ENCODE data around the gene IGDCC3.

DNA sequence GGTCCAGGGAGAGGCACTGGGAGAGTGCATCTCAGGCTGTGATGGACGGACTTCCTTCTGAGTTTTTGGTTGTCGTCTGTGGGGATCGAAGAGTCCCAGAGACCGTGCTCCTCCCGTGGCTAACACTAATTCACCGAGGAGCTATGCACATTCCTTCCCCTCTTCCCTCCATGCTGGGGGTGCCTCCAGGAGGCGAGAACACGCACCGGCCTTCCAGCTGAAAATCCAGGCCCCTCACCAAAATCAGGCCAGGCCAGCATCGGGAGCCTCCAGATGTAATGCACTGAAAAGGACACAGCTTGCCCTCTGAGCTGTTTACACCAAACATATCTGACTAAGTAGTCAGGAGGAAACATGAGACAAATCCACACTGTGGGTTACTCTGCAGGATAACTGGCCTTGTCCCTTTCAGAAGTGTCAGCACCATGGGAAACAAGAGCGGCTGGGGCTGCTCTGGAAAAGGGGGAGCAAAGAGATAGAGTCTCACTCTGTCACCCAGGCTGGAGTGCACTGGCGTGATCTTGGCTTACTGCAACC, 67.9 kb downstream of the IGDCC3 start:
- TF ChIP-seq, protein P1, sequence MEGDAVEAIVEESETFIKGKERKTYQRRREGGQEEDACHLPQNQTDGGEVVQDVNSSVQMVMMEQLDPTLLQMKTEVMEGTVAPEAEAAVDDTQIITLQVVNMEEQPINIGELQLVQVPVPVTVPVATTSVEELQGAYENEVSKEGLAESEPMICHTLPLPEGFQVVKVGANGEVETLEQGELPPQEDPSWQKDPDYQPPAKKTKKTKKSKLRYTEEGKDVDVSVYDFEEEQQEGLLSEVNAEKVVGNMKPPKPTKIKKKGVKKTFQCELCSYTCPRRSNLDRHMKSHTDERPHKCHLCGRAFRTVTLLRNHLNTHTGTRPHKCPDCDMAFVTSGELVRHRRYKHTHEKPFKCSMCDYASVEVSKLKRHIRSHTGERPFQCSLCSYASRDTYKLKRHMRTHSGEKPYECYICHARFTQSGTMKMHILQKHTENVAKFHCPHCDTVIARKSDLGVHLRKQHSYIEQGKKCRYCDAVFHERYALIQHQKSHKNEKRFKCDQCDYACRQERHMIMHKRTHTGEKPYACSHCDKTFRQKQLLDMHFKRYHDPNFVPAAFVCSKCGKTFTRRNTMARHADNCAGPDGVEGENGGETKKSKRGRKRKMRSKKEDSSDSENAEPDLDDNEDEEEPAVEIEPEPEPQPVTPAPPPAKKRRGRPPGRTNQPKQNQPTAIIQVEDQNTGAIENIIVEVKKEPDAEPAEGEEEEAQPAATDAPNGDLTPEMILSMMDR (IDR thresholded peaks at IDR 0.05) = no peak
- TF ChIP-seq ZFX (IDR thresholded peaks at IDR 0.05; ENCODE audit: borderline replicate concordance) = no peak

Measured in 22Rv1 (cell line).